K562 (cell line): ENCODE results near the gene GNRHR. TPM values are rescaled to one million over a fixed set of nuclear protein-coding genes. Genes with fewer than 3 reads are reported as not detected.

ENCODE experiments used
- E2F3 ChIP-seq: fragments of 250-450 bp; sonication (Bioruptor Pico); IDR thresholded peaks from 2 replicates; pipeline ENCODE4 v1.4.0; 2020; ENCODE audit warnings: mild to moderate bottlenecking
- IRF1 ChIP-seq: sonication (generic); formaldehyde crosslinking; IDR thresholded peaks from 2 replicates; pipeline ENCODE4 v1.8.0; 2022; ENCODE audit warnings: missing genetic modification reagents, mild to moderate bottlenecking, borderline replicate concordance
- MYNN ChIP-seq, 2 experiments: sonication (generic); formaldehyde crosslinking in 1 of 2; IDR thresholded peaks; 2 replicates each; pipeline versions ENCODE4 v1.5.0 to v1.6.1; 2016 to 2020; ENCODE audit warnings: antibody characterized with exemption in 1 of 2, missing genetic modification reagents in 1 of 2
- NR3C1 ChIP-seq: sonication (generic); formaldehyde crosslinking; IDR thresholded peaks from 2 replicates; pipeline ENCODE4 v1.8.1; 2022; ENCODE audit warnings: missing genetic modification reagents
- RBFOX2 ChIP-seq: fragments of 200-400 bp; formaldehyde crosslinking; IDR thresholded peaks from 2 replicates; pipeline ENCODE4 v1.6.1; 2017; ENCODE audit warnings: low read depth, mild to moderate bottlenecking, low read length, moderate library complexity
- RBM15 ChIP-seq: fragments of 200-400 bp; formaldehyde crosslinking; IDR thresholded peaks from 2 replicates; pipeline ENCODE4 v1.6.1; 2018; ENCODE audit warnings: mild to moderate bottlenecking, low read length, moderate library complexity; ENCODE audit not compliant: insufficient read depth
- SOX6 ChIP-seq: fragments of 450-650 bp; IDR thresholded peaks from 2 replicates; pipeline ENCODE4 v1.6.1; 2014; ENCODE audit warnings: mild to moderate bottlenecking
- XRCC3 ChIP-seq: fragments of 450-650 bp; IDR thresholded peaks from 2 replicates; pipeline ENCODE4 v1.6.1; 2017; ENCODE audit warnings: mild to moderate bottlenecking, moderate library complexity
- ZBTB40 ChIP-seq, 2 experiments: fragments of 450-650 bp in 1 of 2; sonication (generic) in 1 of 2; formaldehyde crosslinking in 1 of 2; IDR thresholded peaks; 2 replicates each; pipeline versions ENCODE4 v1.7.1 to v1.9.0; 2016 to 2022; ENCODE audit warnings: inconsistent platforms in 1 of 2, mild to moderate bottlenecking in 1 of 2, missing genetic modification reagents in 1 of 2
- polyA plus RNA-seq, 8 experiments: library from polyadenylated mRNA; depleted of rRNA in 4 of 8; stranded (reverse) in 5 of 8; unstranded in 3 of 8; fragments of >200 nt; fragmentation: Nextera tagmentation in 2 of 8; fragmentation: Illumina TruSeq in 1 of 8; extraction: Ambion mirVana in 2 of 8; extraction: Trizol in 1 of 8; gene quantifications; 2 replicates each; pipeline versions ENCODE4 v1.2.1 to v1.2.3, GENCODE V29; 2011 to 2014; ENCODE audit warnings: inconsistent platforms in 1 of 8, missing spikeins in 1 of 8
- total RNA-seq, 7 experiments: library from RNA; depleted of rRNA in 6 of 7; stranded (reverse); fragments of >200 nt in 6 of 7; fragmentation: Illumina TruSeq in 2 of 7; extraction: Trizol in 2 of 7; gene quantifications; 2 replicates each; pipeline versions ENCODE4 v1.2.1 to v1.2.3, GENCODE V29; 2011 to 2021; ENCODE audit warnings: low replicate concordance in 1 of 7
- TF ChIP-seq, protein P1 (sequence below): fragments of 450-650 bp; IDR thresholded peaks from 2 replicates; pipeline ENCODE4 v1.6.1; 2017; ENCODE audit warnings: mild to moderate bottlenecking, moderate library complexity
- TF ChIP-seq, protein P2 (sequence below): fragments of 450-650 bp; formaldehyde crosslinking; IDR thresholded peaks from 2 replicates; pipeline ENCODE4 v1.4.0; 2020; ENCODE audit warnings: mild to moderate bottlenecking
- TF ChIP-seq, protein P3 (sequence below): fragments of 450-650 bp; IDR thresholded peaks from one replicate; pipeline ENCODE4 v1.6.1; 2018; ENCODE audit warnings: mild to moderate bottlenecking, moderate library complexity; ENCODE audit not compliant: partially characterized antibody

GNRHR gene
- total and polyA plus RNA-seq, 9 of the 15 experiments (the other 6 are each of a cell fraction or from before 2014, with no cell fraction given), result 0.06 to 0.13 TPM; not detected in 7

GRCh38 chr4:67713529-67714247, 40.5 kb downstream of the GNRHR start (continued):
- TF ChIP-seq ZBTB40 (IDR thresholded peaks at IDR 0.05) (0 out of 2 replicates have a peak, but pooled peaks have one; percentile 21), ZBTB40 (CRISPR knock-in tag; IDR thresholded peaks at IDR 0.05) (no peak), RBM15 (no peak), NR3C1 (no peak), IRF1 (CRISPR knock-in tag) (no peak), SOX6 (peak; percentile 57; the same call in 1 of the 2 replicates), E2F3 (CRISPR knock-in tag) (no peak), XRCC3 (no peak), RBFOX2 (no peak), MYNN (IDR thresholded peaks at IDR 0.05) (peak; percentile 38; the same call in 1 of the 2 replicates), MYNN (CRISPR knock-in tag; IDR thresholded peaks at IDR 0.05) (no peak)
- TF ChIP-seq, protein P1, sequence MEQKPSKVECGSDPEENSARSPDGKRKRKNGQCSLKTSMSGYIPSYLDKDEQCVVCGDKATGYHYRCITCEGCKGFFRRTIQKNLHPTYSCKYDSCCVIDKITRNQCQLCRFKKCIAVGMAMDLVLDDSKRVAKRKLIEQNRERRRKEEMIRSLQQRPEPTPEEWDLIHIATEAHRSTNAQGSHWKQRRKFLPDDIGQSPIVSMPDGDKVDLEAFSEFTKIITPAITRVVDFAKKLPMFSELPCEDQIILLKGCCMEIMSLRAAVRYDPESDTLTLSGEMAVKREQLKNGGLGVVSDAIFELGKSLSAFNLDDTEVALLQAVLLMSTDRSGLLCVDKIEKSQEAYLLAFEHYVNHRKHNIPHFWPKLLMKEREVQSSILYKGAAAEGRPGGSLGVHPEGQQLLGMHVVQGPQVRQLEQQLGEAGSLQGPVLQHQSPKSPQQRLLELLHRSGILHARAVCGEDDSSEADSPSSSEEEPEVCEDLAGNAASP, result no peak
- TF ChIP-seq, protein P2, sequence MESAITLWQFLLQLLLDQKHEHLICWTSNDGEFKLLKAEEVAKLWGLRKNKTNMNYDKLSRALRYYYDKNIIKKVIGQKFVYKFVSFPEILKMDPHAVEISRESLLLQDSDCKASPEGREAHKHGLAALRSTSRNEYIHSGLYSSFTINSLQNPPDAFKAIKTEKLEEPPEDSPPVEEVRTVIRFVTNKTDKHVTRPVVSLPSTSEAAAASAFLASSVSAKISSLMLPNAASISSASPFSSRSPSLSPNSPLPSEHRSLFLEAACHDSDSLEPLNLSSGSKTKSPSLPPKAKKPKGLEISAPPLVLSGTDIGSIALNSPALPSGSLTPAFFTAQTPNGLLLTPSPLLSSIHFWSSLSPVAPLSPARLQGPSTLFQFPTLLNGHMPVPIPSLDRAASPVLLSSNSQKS (CRISPR knock-in tag), result no peak
- TF ChIP-seq, protein P3, sequence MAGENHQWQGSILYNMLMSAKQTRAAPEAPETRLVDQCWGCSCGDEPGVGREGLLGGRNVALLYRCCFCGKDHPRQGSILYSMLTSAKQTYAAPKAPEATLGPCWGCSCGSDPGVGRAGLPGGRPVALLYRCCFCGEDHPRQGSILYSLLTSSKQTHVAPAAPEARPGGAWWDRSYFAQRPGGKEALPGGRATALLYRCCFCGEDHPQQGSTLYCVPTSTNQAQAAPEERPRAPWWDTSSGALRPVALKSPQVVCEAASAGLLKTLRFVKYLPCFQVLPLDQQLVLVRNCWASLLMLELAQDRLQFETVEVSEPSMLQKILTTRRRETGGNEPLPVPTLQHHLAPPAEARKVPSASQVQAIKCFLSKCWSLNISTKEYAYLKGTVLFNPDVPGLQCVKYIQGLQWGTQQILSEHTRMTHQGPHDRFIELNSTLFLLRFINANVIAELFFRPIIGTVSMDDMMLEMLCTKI, result no peak
